NT2/D1 (cell line): ENCODE measurements around the gene ZBBX.

ENCODE experiments used
- DNase-seq: peaks from one replicate; pipeline ENCODE4 v3.0.0-alpha.2; 2011; ENCODE audit warnings: low read depth, low spot score
- H3K27me3 ChIP-seq: 2 replicates; pipeline ENCODE4 v1.6.0; 2011; ENCODE audit warnings: mild to moderate bottlenecking; ENCODE audit not compliant: insufficient read length, insufficient read depth
- H3K36me3 ChIP-seq: 2 replicates; pipeline ENCODE4 v1.6.1; 2011; ENCODE audit warnings: mild to moderate bottlenecking, low read length, mixed read lengths; ENCODE audit not compliant: insufficient read depth, insufficient read length
- H3K4me1 ChIP-seq: 2 replicates; pipeline ENCODE4 v1.5.1; 2011; ENCODE audit not compliant: insufficient read depth, insufficient read length
- H3K4me3 ChIP-seq: 2 replicates; pipeline ENCODE4 v1.5.1; 2011; ENCODE audit warnings: low read depth; ENCODE audit not compliant: insufficient read length
- H3K9ac ChIP-seq: 2 replicates; pipeline ENCODE4 v1.6.0; 2011; ENCODE audit warnings: low read depth; ENCODE audit not compliant: insufficient read length
- H3K9me3 ChIP-seq: 2 replicates; pipeline ENCODE4 v1.5.1; 2011; ENCODE audit warnings: mild to moderate bottlenecking, low read length; ENCODE audit not compliant: insufficient read depth
- SUZ12 ChIP-seq: IDR thresholded peaks from 2 replicates; pipeline ENCODE4 v1.6.1; 2011; ENCODE audit not compliant: insufficient read length, insufficient read depth; ENCODE audit errors: extremely low read depth
- YY1 ChIP-seq: IDR thresholded peaks from 2 replicates; pipeline ENCODE4 v1.6.1; 2011; ENCODE audit not compliant: insufficient read length, insufficient read depth
- ZNF274 ChIP-seq: IDR thresholded peaks from 2 replicates; pipeline ENCODE4 v1.6.1; 2011; ENCODE audit warnings: mild to moderate bottlenecking, low read depth, low read length

ZBBX gene

GRCh38 chr3:167354751-167355150 is 25.3 kb downstream of the ZBBX start:
- H3K4me1 ChIP-seq = no peaks in the 10 kb centered on the region

GRCh38 chr3:167350245-167350862 is 29.7 kb downstream of the ZBBX start:
- TF ChIP-seq YY1 = no peak
- no peak for TF ChIP-seq ZNF274
- H3K9ac ChIP-seq = no peak overlapping the region
- DNase-seq = peak; percentile 38
- no peaks in the 10 kb centered on the region for H3K9me3 ChIP-seq
- no peaks in the 10 kb centered on the region for H3K27me3 ChIP-seq
- H3K4me3 ChIP-seq = no peak overlapping the region
- no peaks in the 10 kb centered on the region for H3K4me1 ChIP-seq
- H3K36me3 ChIP-seq = no peaks in the 10 kb centered on the region

More at GRCh38 chr3:167354751-167355150, 25.3 kb downstream of the ZBBX start:
- Histone ChIP-seq H3K27me3 (no peaks in the 10 kb centered on the region), H3K4me3 (no peak overlapping the region), H3K9ac (no peak overlapping the region), H3K9me3 (no peaks in the 10 kb centered on the region), H3K36me3 (no peaks in the 10 kb centered on the region)
- no peak for DNase-seq
- TF ChIP-seq YY1 = no peak
- TF ChIP-seq SUZ12 = no peak
- TF ChIP-seq ZNF274 = no peak

GRCh38 chr3:167346171-167346570 is 33.9 kb downstream of the ZBBX start:
- no peak overlapping the region for H3K4me3 ChIP-seq
- no peaks in the 10 kb centered on the region for H3K4me1 ChIP-seq
- no peaks in the 10 kb centered on the region for H3K36me3 ChIP-seq
- no peak overlapping the region for H3K9ac ChIP-seq
- no peaks in the 10 kb centered on the region for H3K9me3 ChIP-seq
- DNase-seq = no peak
- no peak for TF ChIP-seq SUZ12
- TF ChIP-seq ZNF274 = no peak
- no peak for TF ChIP-seq YY1
- H3K27me3 ChIP-seq = no peaks in the 10 kb centered on the region

GRCh38 chr3:167330993-167331785 is 48.9 kb downstream of the ZBBX start:
- Histone ChIP-seq H3K27me3 (no peaks in the 10 kb centered on the region), H3K9me3 (no peaks in the 10 kb centered on the region), H3K36me3 (no peaks in the 10 kb centered on the region), H3K9ac (no peak overlapping the region), H3K4me3 (no peak overlapping the region), H3K4me1 (no peaks in the 10 kb centered on the region)
- TF ChIP-seq ZNF274 (no peak), SUZ12 (no peak), YY1 (no peak)
- DNase-seq = no peak

GRCh38 chr3:167323572-167323971 is 56.5 kb downstream of the ZBBX start:
- no peaks in the 10 kb centered on the region for H3K36me3 ChIP-seq
- H3K9me3 ChIP-seq = no peaks in the 10 kb centered on the region
- TF ChIP-seq YY1 (no peak), ZNF274 (no peak), SUZ12 (no peak)
- no peaks in the 10 kb centered on the region for H3K27me3 ChIP-seq
- H3K4me1 ChIP-seq = no peaks in the 10 kb centered on the region
- no peak overlapping the region for H3K9ac ChIP-seq
- DNase-seq = no peak
- no peak overlapping the region for H3K4me3 ChIP-seq

- no peaks in the 10 kb centered on the region for H3K9me3 ChIP-seq
- H3K4me1 ChIP-seq = no peaks in the 10 kb centered on the region
- H3K27me3 ChIP-seq = no peaks in the 10 kb centered on the region
- H3K9ac ChIP-seq = no peak overlapping the region
- no peak overlapping the region for H3K4me3 ChIP-seq
- no peaks in the 10 kb centered on the region for H3K36me3 ChIP-seq
- no peak for DNase-seq
- TF ChIP-seq ZNF274 (no peak), SUZ12 (no peak), YY1 (no peak)
Observed at GRCh38 chr3:167318996-167319615, 61.0 kb downstream of the ZBBX start.

GRCh38 chr3:167318306-167318705 is 61.8 kb downstream of the ZBBX start:
- no peaks in the 10 kb centered on the region for H3K4me1 ChIP-seq
- H3K9me3 ChIP-seq = no peaks in the 10 kb centered on the region
- TF ChIP-seq ZNF274 (no peak), SUZ12 (no peak), YY1 (no peak)
- H3K36me3 ChIP-seq = no peaks in the 10 kb centered on the region
- no peak overlapping the region for H3K9ac ChIP-seq
- DNase-seq = no peak
- no peak overlapping the region for H3K4me3 ChIP-seq
- no peaks in the 10 kb centered on the region for H3K27me3 ChIP-seq
